ENCODE data around the gene TMEM92.

GRCh38 chr17:50258647-50259476, 15.4 kb upstream of the TMEM92 start:
- TF ChIP-seq CTCF (IDR thresholded peaks at IDR 0.05): no peak
- no peak for TF ChIP-seq POLR2AphosphoS5 (IDR thresholded peaks at IDR 0.05)
- TF ChIP-seq POLR2A (IDR thresholded peaks at IDR 0.05): no peak
